GM12874 (cell line): ENCODE measurements around the gene ZNF688.

ENCODE experiments used
- TF ChIP-seq, protein P1 (sequence below): IDR thresholded peaks from 2 replicates; pipeline ENCODE4 v1.5.1; 2011; ENCODE audit warnings: low read depth, mild to moderate bottlenecking, control low read depth, low read length, moderate library complexity; ENCODE audit not compliant: insufficient read depth

Gene ZNF688

DNA sequence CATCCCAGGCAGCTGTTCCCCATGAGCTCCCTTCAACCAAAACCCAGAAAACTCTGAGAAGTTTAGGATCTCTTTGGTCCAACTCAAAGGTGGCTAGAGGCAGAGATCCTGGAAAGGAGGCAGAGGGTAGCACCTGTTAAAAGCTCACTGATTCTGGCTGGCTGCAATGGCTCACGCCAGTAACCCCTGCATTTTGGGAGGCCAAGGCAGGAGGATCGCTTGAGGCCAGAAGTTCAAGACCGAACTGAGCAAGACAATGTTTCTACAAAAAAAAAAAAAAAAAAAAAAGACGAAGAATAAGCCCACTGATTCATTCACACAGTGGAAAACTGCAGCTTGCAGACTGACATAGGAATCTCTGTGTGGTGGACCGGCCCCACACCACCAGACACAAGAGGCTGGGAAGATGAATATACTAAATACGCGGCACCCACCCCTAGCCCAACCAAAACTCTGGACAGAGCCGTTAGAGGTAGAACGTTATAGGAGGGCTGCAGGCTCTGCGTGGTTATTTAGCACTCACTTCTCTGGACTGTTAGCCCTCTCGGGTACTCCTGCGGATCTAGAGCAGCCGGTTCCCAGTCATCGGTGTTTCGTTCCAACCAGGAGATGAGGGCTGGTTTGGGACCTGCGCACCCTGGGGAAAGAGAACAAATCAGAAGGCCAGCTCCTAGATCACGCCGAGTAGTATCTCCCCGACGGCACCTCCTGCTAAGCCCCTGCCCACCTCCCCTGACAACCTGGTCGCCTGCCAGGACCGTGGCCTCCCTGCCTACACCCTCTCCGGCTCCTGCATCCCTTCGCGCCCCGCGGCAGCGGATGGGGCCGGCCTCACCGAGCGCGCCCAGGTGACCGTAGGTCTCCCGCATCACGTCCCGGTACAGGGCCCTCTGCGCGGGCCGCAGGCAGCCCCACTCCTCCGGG lies 37.8 kb upstream of the ZNF688 start:
- TF ChIP-seq, protein P1, sequence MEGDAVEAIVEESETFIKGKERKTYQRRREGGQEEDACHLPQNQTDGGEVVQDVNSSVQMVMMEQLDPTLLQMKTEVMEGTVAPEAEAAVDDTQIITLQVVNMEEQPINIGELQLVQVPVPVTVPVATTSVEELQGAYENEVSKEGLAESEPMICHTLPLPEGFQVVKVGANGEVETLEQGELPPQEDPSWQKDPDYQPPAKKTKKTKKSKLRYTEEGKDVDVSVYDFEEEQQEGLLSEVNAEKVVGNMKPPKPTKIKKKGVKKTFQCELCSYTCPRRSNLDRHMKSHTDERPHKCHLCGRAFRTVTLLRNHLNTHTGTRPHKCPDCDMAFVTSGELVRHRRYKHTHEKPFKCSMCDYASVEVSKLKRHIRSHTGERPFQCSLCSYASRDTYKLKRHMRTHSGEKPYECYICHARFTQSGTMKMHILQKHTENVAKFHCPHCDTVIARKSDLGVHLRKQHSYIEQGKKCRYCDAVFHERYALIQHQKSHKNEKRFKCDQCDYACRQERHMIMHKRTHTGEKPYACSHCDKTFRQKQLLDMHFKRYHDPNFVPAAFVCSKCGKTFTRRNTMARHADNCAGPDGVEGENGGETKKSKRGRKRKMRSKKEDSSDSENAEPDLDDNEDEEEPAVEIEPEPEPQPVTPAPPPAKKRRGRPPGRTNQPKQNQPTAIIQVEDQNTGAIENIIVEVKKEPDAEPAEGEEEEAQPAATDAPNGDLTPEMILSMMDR, result no peak

DNA sequence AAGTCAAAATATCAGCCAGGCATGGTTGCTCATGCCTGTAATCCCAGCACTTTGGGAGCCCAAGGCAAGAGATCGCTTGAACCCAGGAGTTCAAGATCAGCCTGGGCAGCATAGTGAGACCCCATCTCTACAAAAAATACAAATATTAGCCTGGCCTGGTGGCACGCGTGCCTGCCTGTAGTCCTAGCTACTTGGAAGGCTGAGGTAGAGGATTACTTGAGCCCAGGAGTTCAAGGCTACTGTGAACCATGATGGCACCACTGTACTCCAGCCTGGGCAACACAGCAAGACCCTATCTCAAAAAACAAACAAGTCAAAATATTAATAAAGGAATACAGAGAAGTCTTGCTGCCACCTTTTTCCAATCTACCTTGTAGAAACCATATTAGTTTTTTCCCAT lies 34.5 kb upstream of the ZNF688 start:
- TF ChIP-seq, protein P1, result no peak

DNA sequence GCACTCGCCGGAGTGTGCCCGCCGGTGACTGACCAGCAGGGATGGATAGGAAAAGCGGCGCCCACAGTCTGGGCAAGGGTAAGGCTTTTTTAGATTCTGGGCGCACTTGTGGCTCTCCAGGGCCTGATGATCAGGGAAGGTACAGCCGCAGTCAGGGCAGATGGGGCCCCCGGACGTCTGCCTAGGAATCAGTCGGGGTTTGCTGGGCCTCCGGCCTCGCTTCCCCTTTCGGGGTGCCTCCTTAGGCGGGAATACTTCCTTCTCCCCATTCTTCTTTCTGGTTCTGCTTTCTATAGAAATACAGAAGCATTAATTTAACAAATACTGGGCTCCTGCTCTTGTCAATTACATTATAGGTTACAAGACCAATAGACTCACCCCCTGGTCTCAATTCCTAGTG lies 33.6 kb upstream of the ZNF688 start:
- TF ChIP-seq, protein P1, result no peak

- TF ChIP-seq, protein P1, result no peak
These were observed 32.9 kb upstream of the ZNF688 start for GRCh38 chr16:30604316-30604947.

GRCh38 chr16:30603945-30604315 lies 32.4 kb upstream of the ZNF688 start:
- TF ChIP-seq, protein P1, result no peak

GRCh38 chr16:30602616-30603277 lies 31.2 kb upstream of the ZNF688 start:
- TF ChIP-seq, protein P1, result no peak

DNA sequence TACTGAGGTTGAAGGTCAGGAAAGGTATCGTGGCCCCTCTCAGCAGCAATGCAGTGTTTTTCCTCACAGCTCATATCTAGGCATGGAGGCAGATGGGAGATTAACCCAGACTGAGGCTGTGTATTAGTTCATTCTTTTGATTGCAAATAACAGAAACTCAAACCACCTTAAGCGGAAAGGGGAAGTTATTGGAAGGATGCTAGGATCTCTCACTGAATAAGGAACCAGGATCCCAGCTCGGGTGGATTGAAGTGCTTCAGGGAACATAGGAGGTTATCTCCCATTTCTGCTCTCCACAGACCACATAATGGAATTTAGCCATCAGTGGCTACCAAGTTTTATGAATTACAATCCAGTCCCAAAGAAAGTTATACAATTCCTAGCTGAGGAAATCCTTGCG lies 30.5 kb upstream of the ZNF688 start:
- TF ChIP-seq, protein P1, result no peak
